Thyroid gland (tissue), 4 donors: ENCODE results near the gene MFAP5. TPM values are rescaled to one million over a fixed set of nuclear protein-coding genes. Genes with fewer than 3 reads are reported as not detected.
A peak's percentile ranks its signal among the peaks of the same experiment; 100 is the strongest.

Source experiments
- DNase-seq, 2 donors: peaks; one replicate each; pipeline ENCODE4 v3.0.0-alpha.2; 2019
- H3K27ac ChIP-seq, 3 donors: fragments of 200-600 bp; sonication (generic); 1 replicate in 2 of 3; 2 replicates in 1 of 3; pipeline ENCODE4 v1.5.1; 2016 to 2019; ENCODE audit warnings: mild to moderate bottlenecking in 1 of 3, moderate library complexity in 1 of 3
- H3K27me3 ChIP-seq: fragments of 200-600 bp; sonication (generic); one replicate; pipeline ENCODE4 v1.5.1; 2019
- H3K36me3 ChIP-seq, 2 donors: fragments of 200-600 bp; sonication (generic); one replicate each; pipeline ENCODE4 v1.5.1; 2016 to 2019
- H3K4me1 ChIP-seq, 2 donors: fragments of 200-600 bp; sonication (generic); one replicate each; pipeline ENCODE4 v1.5.1; 2017 to 2019
- H3K4me3 ChIP-seq, 3 donors: fragments of 200-600 bp; sonication (generic); replicated peaks in 1 of 3; 1 replicate in 2 of 3; 2 replicates in 1 of 3; pipeline ENCODE4 v1.5.1; 2016; ENCODE audit warnings: mild to moderate bottlenecking in 1 of 3
- H3K9me3 ChIP-seq: fragments of 200-600 bp; sonication (generic); one replicate; pipeline ENCODE4 v1.5.1; 2017
- CTCF ChIP-seq, 6 experiments: fragments of 200-600 bp in 3 of 6; fragments of 450-650 bp in 3 of 6; sonication (generic) in 3 of 6; IDR thresholded peaks; one replicate each; pipeline ENCODE4 v1.5.1; 2016 to 2019; ENCODE audit warnings: antibody characterized with exemption in 6 of 6, mild to moderate bottlenecking in 2 of 6, inconsistent platforms in 1 of 6, moderate library complexity in 1 of 6
- POLR2A ChIP-seq, 2 donors: fragments of 450-650 bp; IDR thresholded peaks; one replicate each; pipeline ENCODE4 v1.6.1; 2017; ENCODE audit warnings: antibody characterized with exemption in 2 of 2, mild to moderate bottlenecking in 2 of 2, moderate library complexity in 1 of 2
- WGBS, 2 donors: methylation state at CpG; one replicate each; pipeline ENCODE4 v1.1.5; 2017; 5-methylcytosine and 5-hydroxymethylcytosine counted together
- intact Hi-C: fragments of 100-400 bp; cut with DNase I; formaldehyde crosslinking; loops from one replicate; pipeline ENCODE4 v1.15.1; 2023
- total RNA-seq, 4 donors: library from RNA; depleted of rRNA; stranded (reverse); fragments of >200 nt; gene quantifications; one replicate each; pipeline ENCODE4 v1.2.3, GENCODE V29; 2016

The MFAP5 gene
- total RNA-seq, 4 donors from 2014 or later: 9.4 to 116 (median 36.9) TPM

GRCh38 chr12:8612629-8613028, 50.0 kb downstream of the MFAP5 start, which contains the start of gene AICDA:
Gene AICDA (minus strand): TSS chr12:8612859. CDS start chr12:8612767, 92 bp downstream.
- Histone ChIP-seq H3K4me3 (no peak within 1 kb of the TSS), H3K9me3 (no peaks in the 10 kb centered on the region), H3K4me1 (no peaks in the 10 kb centered on the region), H3K27me3 (no peaks in the 10 kb centered on the region), H3K27ac (no peak within 1 kb of the TSS), H3K36me3 (no peaks in the 10 kb centered on the region)
- 49 to 73% methylated on average over 2 of the region's 2 CpGs for WGBS, 2 donors
- TF ChIP-seq POLR2A (IDR thresholded peaks at IDR 0.05) (no peak), CTCF (IDR thresholded peaks at IDR 0.05) (no peak)
- no peak for DNase-seq
- intact Hi-C loops: no loop called here

GRCh38 chr12:8609061-8609570, 53.5 kb downstream of the MFAP5 start:
- intact Hi-C loops: no loop called here
- Histone ChIP-seq H3K27ac (no peak overlapping the region), H3K4me3 (no peak overlapping the region), H3K4me1 (no peaks in the 10 kb centered on the region), H3K27me3 (no peaks in the 10 kb centered on the region), H3K36me3 (no peaks in the 10 kb centered on the region), H3K9me3 (no peaks in the 10 kb centered on the region)
- TF ChIP-seq CTCF (IDR thresholded peaks at IDR 0.05): peak; percentile 15 to 74 (median 45)
- no peak for TF ChIP-seq POLR2A (IDR thresholded peaks at IDR 0.05)
- DNase-seq: no peak
- 13 to 17% methylated on average over 5 of the region's 5 CpGs for WGBS, 2 donors

- Histone ChIP-seq H3K4me1 (no peaks in the 10 kb centered on the region), H3K36me3 (no peaks in the 10 kb centered on the region), H3K27me3 (no peaks in the 10 kb centered on the region), H3K9me3 (no peaks in the 10 kb centered on the region), H3K4me3 (no peak overlapping the region), H3K27ac (no peak overlapping the region)
- WGBS, 2 donors: 88 to 91% methylated on average over 6 of the region's 6 CpGs
- DNase-seq: no peak
- intact Hi-C loops: no loop called here
- TF ChIP-seq CTCF (IDR thresholded peaks at IDR 0.05): no peak
Observed at GRCh38 chr12:8606890-8607289, 55.7 kb downstream of the MFAP5 start.

- TF ChIP-seq CTCF (IDR thresholded peaks at IDR 0.05) (no peak), POLR2A (IDR thresholded peaks at IDR 0.05) (no peak)
- WGBS, 2 donors: 94 to 96% methylated on average over 29 to 30 of the region's 30 CpGs
- DNase-seq: no peak
- no peaks in the 10 kb centered on the region for H3K4me1 ChIP-seq
- H3K27ac ChIP-seq: no peak overlapping the region
- no peaks in the 10 kb centered on the region for H3K36me3 ChIP-seq
- H3K27me3 ChIP-seq: no peaks in the 10 kb centered on the region
- H3K9me3 ChIP-seq: no peaks in the 10 kb centered on the region
- H3K4me3 ChIP-seq: no peak overlapping the region
- intact Hi-C loops: no loop called here
Observed at GRCh38 chr12:8605057-8605456, 57.6 kb downstream of the MFAP5 start.

- TF ChIP-seq POLR2A (IDR thresholded peaks at IDR 0.05) (no peak), CTCF (IDR thresholded peaks at IDR 0.05) (no peak)
- Histone ChIP-seq H3K27ac (no peak overlapping the region), H3K36me3 (no peaks in the 10 kb centered on the region), H3K27me3 (no peaks in the 10 kb centered on the region), H3K4me3 (no peak overlapping the region), H3K4me1 (no peaks in the 10 kb centered on the region), H3K9me3 (no peaks in the 10 kb centered on the region)
- DNase-seq: no peak
- intact Hi-C loops: no loop called here
- WGBS, 2 donors: 26 to 38% methylated on average over 3 of the region's 3 CpGs
Observed at GRCh38 chr12:8603856-8604255, 58.8 kb downstream of the MFAP5 start.
